HEK293 (cell line): ENCODE measurements around the gene VWC2L.

Source experiments
- CTCF ChIA-PET: fragments of 350-600 bp; formaldehyde crosslinking; extraction: SDS; loops from one replicate; lab custom pipeline; 2021; ENCODE audit warnings: antibody characterized with exemption; lab: Yijun Ruan, JAX
- POLR2A ChIA-PET: fragments of 300-600 bp; formaldehyde crosslinking; extraction: SDS; loops from one replicate; lab custom pipeline; 2020; ENCODE audit warnings: antibody characterized with exemption, inconsistent platforms; lab: Yijun Ruan, JAX
- H3K27ac ChIP-seq: fragments of 200-500 bp; sonication (Bioruptor generic); 2 replicates; pipeline ENCODE4 v1.5.1; 2014; ENCODE audit warnings: low read depth, low read length, control low read depth, inconsistent platforms; ENCODE audit errors: extremely low read depth
- H3K36me3 ChIP-seq, 2 experiments: fragments of 200-500 bp in 1 of 2; sonication (Bioruptor generic) in 1 of 2; 1 replicate in 1 of 2; 2 replicates in 1 of 2; pipeline ENCODE4 v1.5.1; 2014 to 2017; ENCODE audit warnings: inconsistent platforms in 2 of 2, low read length in 2 of 2; ENCODE audit not compliant: control insufficient read depth in 2 of 2, insufficient read depth in 1 of 2
- H3K4me1 ChIP-seq: fragments of 200-500 bp; sonication (Bioruptor generic); 2 replicates; pipeline ENCODE4 v1.5.1; 2014; ENCODE audit warnings: mild to moderate bottlenecking, low read length, inconsistent platforms; ENCODE audit not compliant: control insufficient read depth, insufficient read depth
- H3K4me3 ChIP-seq: 2 replicates; pipeline ENCODE4 v1.5.1; 2011; ENCODE audit warnings: low read depth, mild to moderate bottlenecking, control low read depth, low read length, moderate library complexity
- H3K9me3 ChIP-seq: fragments of 200-500 bp; sonication (Bioruptor generic); 2 replicates; pipeline ENCODE4 v1.5.1; 2014; ENCODE audit warnings: low read depth, low read length, inconsistent platforms; ENCODE audit not compliant: control insufficient read depth, insufficient read depth
- EGR2 ChIP-seq: fragments of 450-650 bp; formaldehyde crosslinking; IDR thresholded peaks from 2 replicates; pipeline ENCODE4 v1.5.1; 2016; ENCODE audit warnings: low read depth, missing biosample characterization, missing genetic modification characterization
- PRDM1 ChIP-seq: fragments of 450-650 bp; formaldehyde crosslinking; IDR thresholded peaks from 2 replicates; pipeline ENCODE4; 2016; ENCODE audit warnings: missing biosample characterization, missing genetic modification characterization
- SP2 ChIP-seq: fragments of 450-650 bp; formaldehyde crosslinking; IDR thresholded peaks from 2 replicates; pipeline ENCODE4 v1.5.1; 2016; ENCODE audit warnings: missing biosample characterization, missing genetic modification characterization
- SP7 ChIP-seq: fragments of 450-650 bp; formaldehyde crosslinking; IDR thresholded peaks from 2 replicates; pipeline ENCODE4 v1.5.1; 2016; ENCODE audit warnings: missing biosample characterization, missing genetic modification characterization
- YY2 ChIP-seq: fragments of 450-650 bp; formaldehyde crosslinking; IDR thresholded peaks from 2 replicates; pipeline ENCODE4 v1.5.1; 2016; ENCODE audit warnings: missing biosample characterization, missing genetic modification characterization
- ZBTB10 ChIP-seq: fragments of 450-650 bp; formaldehyde crosslinking; IDR thresholded peaks from 2 replicates; pipeline ENCODE4 v1.5.1; 2016; ENCODE audit warnings: missing biosample characterization, missing genetic modification characterization
- ZFP37 ChIP-seq: fragments of 450-650 bp; formaldehyde crosslinking; IDR thresholded peaks from 2 replicates; pipeline ENCODE4 v1.5.1; 2016; ENCODE audit warnings: missing biosample characterization, missing genetic modification characterization
- ZFP69B ChIP-seq: fragments of 450-650 bp; formaldehyde crosslinking; IDR thresholded peaks from 2 replicates; pipeline ENCODE4 v1.5.1; 2016; ENCODE audit warnings: missing biosample characterization, missing genetic modification characterization
- ZNF121 ChIP-seq: fragments of 450-650 bp; formaldehyde crosslinking; IDR thresholded peaks from 2 replicates; pipeline ENCODE4 v1.5.1; 2016; ENCODE audit warnings: missing biosample characterization, missing genetic modification characterization
- ZNF140 ChIP-seq: fragments of 450-650 bp; formaldehyde crosslinking; IDR thresholded peaks from 2 replicates; pipeline ENCODE4 v1.5.1; 2016; ENCODE audit warnings: missing biosample characterization, missing genetic modification characterization
- ZNF18 ChIP-seq: fragments of 450-650 bp; formaldehyde crosslinking; IDR thresholded peaks from 2 replicates; pipeline ENCODE4 v1.5.1; 2016; ENCODE audit warnings: missing biosample characterization, missing genetic modification characterization
- ZNF214 ChIP-seq: fragments of 450-650 bp; formaldehyde crosslinking; IDR thresholded peaks from 2 replicates; pipeline ENCODE4 v1.5.1; 2017; ENCODE audit warnings: missing biosample characterization, mild to moderate bottlenecking, missing genetic modification characterization, borderline replicate concordance
- ZNF266 ChIP-seq: fragments of 450-650 bp; formaldehyde crosslinking; IDR thresholded peaks from 2 replicates; pipeline ENCODE4 v1.5.1; 2016; ENCODE audit warnings: missing biosample characterization, missing genetic modification characterization, low read depth
- ZNF558 ChIP-seq: fragments of 450-650 bp; formaldehyde crosslinking; IDR thresholded peaks from 2 replicates; pipeline ENCODE4 v1.5.1; 2016; ENCODE audit warnings: missing biosample characterization, missing genetic modification characterization
- ZNF580 ChIP-seq: fragments of 450-650 bp; formaldehyde crosslinking; IDR thresholded peaks from 2 replicates; pipeline ENCODE4 v1.5.1; 2016; ENCODE audit warnings: missing biosample characterization, missing genetic modification characterization
- ZNF596 ChIP-seq: fragments of 450-650 bp; IDR thresholded peaks from 2 replicates; pipeline ENCODE4 v1.5.0; 2018; ENCODE audit warnings: missing biosample characterization, mild to moderate bottlenecking, missing genetic modification characterization, moderate library complexity
- ZNF610 ChIP-seq: fragments of 450-650 bp; formaldehyde crosslinking; IDR thresholded peaks from 2 replicates; pipeline ENCODE4 v1.5.1; 2016; ENCODE audit warnings: missing biosample characterization, missing genetic modification characterization, borderline replicate concordance
- ZNF624 ChIP-seq: fragments of 450-650 bp; formaldehyde crosslinking; IDR thresholded peaks from 2 replicates; pipeline ENCODE4 v1.5.1; 2017; ENCODE audit warnings: missing biosample characterization, missing genetic modification characterization
- ZNF768 ChIP-seq: fragments of 450-650 bp; formaldehyde crosslinking; IDR thresholded peaks from 2 replicates; pipeline ENCODE4 v1.5.1; 2018; ENCODE audit warnings: missing biosample characterization, mild to moderate bottlenecking, missing genetic modification characterization
- ZNF791 ChIP-seq: fragments of 450-650 bp; formaldehyde crosslinking; IDR thresholded peaks from 2 replicates; pipeline ENCODE4 v1.5.1; 2016; ENCODE audit warnings: missing biosample characterization, missing genetic modification characterization

The VWC2L gene

GRCh38 chr2:214542866-214543265 lies 132.0 kb downstream of the VWC2L start:
- TF ChIP-seq EGR2 (no peak), ZFP69B (no peak), ZNF791 (tag by site-specific recombination) (no peak), ZNF140 (tag by site-specific recombination) (no peak), SP2 (tag by site-specific recombination) (no peak), ZNF610 (tag by site-specific recombination) (no peak)
- POLR2A ChIA-PET: no interaction called here

GRCh38 chr2:214543386-214543955 lies 132.6 kb downstream of the VWC2L start:
- ChIA-PET CTCF (no interaction called here), POLR2A (no interaction called here)
- H3K9me3 ChIP-seq: no peaks in the 10 kb centered on the region
- H3K36me3 ChIP-seq: no peaks in the 10 kb centered on the region
- H3K4me3 ChIP-seq: no peak overlapping the region
- TF ChIP-seq ZFP37 (no peak), ZNF596 (tag by site-specific recombination) (no peak), ZNF624 (no peak), YY2 (tag by site-specific recombination) (no peak), ZNF214 (tag by site-specific recombination) (no peak), ZNF768 (tag by site-specific recombination) (no peak), ZBTB10 (tag by site-specific recombination) (no peak), ZNF558 (no peak), ZNF121 (tag by site-specific recombination) (no peak), ZNF18 (tag by site-specific recombination) (no peak), ZNF266 (no peak), SP7 (tag by site-specific recombination) (no peak), ZNF580 (tag by site-specific recombination) (no peak), PRDM1 (tag by site-specific recombination) (no peak)
- H3K27ac ChIP-seq: no peak overlapping the region
- no peaks in the 10 kb centered on the region for H3K4me1 ChIP-seq

More at GRCh38 chr2:214542866-214543265, 132.0 kb downstream of the VWC2L start:
- no peaks in the 10 kb centered on the region for H3K4me1 ChIP-seq
- no peak overlapping the region for H3K27ac ChIP-seq
- no peaks in the 10 kb centered on the region for H3K36me3 ChIP-seq
- no peak overlapping the region for H3K4me3 ChIP-seq
- CTCF ChIA-PET: no interaction called here
- H3K9me3 ChIP-seq: no peaks in the 10 kb centered on the region
